Lower lobe of right lung (tissue), 2 donors: ENCODE results near the gene FRMD3. TPM values are rescaled to one million over a fixed set of nuclear protein-coding genes. Genes with fewer than 3 reads are reported as not detected.

Experiments used
- ATAC-seq, 2 donors: fragments of 200-7000 bp; cut with Tn5 transposase; one replicate each; pipeline ENCODE4 v1.9.1; 2020 to 2022; ENCODE audit warnings: mild to moderate bottlenecking in 2 of 2, moderate library complexity in 2 of 2
- DNase-seq: peaks from one replicate; pipeline ENCODE4 v3.0.0-alpha.2; 2020
- H3K27ac ChIP-seq: fragments of 200-600 bp; one replicate; pipeline ENCODE4 v1.8.0; 2022
- H3K27me3 ChIP-seq: fragments of 200-600 bp; one replicate; pipeline ENCODE4 v1.8.0; 2022; ENCODE audit warnings: low read depth
- H3K36me3 ChIP-seq: fragments of 200-600 bp; one replicate; pipeline ENCODE4 v1.8.0; 2022; ENCODE audit warnings: mild to moderate bottlenecking
- H3K4me1 ChIP-seq: fragments of 200-600 bp; one replicate; pipeline ENCODE4 v1.8.0; 2022
- H3K4me3 ChIP-seq: fragments of 200-600 bp; one replicate; pipeline ENCODE4 v1.8.0; 2022; ENCODE audit warnings: mild to moderate bottlenecking
- H3K9me3 ChIP-seq: fragments of 200-600 bp; one replicate; pipeline ENCODE4 v1.8.0; 2022
- CTCF ChIP-seq: fragments of 200-600 bp; IDR thresholded peaks from one replicate; pipeline ENCODE4 v1.8.0; 2022; ENCODE audit warnings: antibody characterized with exemption, mild to moderate bottlenecking
- intact Hi-C: fragments of 100-400 bp; cut with DNase I; formaldehyde crosslinking; loops from one replicate; pipeline ENCODE4 v1.11.0; 2022
- total RNA-seq: library from RNA; stranded (reverse); fragmentation: NEBNext Ultra II Directional; extraction: Animal tissue kit (Norgen Biotek cat#: 25700); gene quantifications from one replicate; pipeline ENCODE4 v1.2.1, GENCODE V29; 2021
- donor health status: DM: no; HTN: yes; CAD: no; lungs with severe emphysema.

The FRMD3 gene
- total RNA-seq, 1 donor from 2014 or later = 9.7 TPM

DNA sequence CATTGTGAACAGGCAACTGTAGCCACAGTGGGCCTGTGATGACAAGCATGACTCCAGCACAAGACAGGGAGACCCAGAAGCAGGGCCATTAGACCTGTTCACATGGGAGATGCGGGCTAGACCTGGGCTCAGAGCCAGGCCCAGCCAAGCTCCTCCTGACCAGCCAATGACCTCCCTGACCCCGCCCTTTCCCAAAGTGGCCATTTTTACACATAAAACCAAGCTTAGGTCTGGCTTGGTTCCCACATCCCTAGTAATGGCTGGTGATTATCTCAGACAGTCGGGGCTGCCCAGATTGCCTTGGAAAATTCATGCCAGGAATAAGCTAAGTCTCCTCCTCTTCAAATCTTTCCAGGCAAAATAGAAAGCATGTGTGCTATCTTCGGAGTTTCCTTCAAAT, 94.1 kb downstream of the FRMD3 start:
- intact Hi-C loops = no loop called here
- H3K4me3 ChIP-seq = no peak overlapping the region

DNA sequence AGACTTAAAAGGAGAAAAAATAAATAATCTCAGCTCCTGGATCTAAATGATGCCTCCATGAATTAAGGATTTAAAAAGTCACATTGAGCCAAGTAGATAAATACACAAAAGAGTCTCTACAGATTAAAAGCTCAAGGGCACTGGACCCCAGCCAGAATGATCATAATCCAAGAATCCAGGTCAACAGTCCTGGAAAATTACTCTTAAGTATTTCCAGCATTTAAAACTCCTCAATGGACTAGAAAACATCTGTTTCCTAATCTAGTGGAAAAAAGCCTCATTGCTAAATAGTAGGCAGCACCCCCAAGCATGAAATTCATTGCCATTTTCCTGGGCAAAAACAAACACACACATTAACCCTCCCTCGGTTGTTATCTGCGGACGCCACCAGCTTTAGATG, 96.8 kb downstream of the FRMD3 start:
- no peak for TF ChIP-seq CTCF
- intact Hi-C loops = no loop called here
- no peak for DNase-seq
- Histone ChIP-seq H3K27me3 (no peaks in the 10 kb centered on the region), H3K9me3 (no peaks in the 10 kb centered on the region), H3K4me3 (no peak overlapping the region), H3K27ac (no peak overlapping the region), H3K4me1 (peaks cover 9% of the 10 kb centered on the region), H3K36me3 (no peaks in the 10 kb centered on the region)
- ATAC-seq = no peak

More for the DNA sequence above, 94.1 kb downstream of the FRMD3 start:
- DNase-seq (no peak), ATAC-seq (no peak)
- Histone ChIP-seq H3K36me3 (no peaks in the 10 kb centered on the region), H3K27me3 (no peaks in the 10 kb centered on the region), H3K9me3 (no peaks in the 10 kb centered on the region), H3K4me1 (peaks cover 9% of the 10 kb centered on the region), H3K27ac (no peak overlapping the region)
- TF ChIP-seq CTCF = no peak

- ATAC-seq (no peak), DNase-seq (no peak)
- no peak overlapping the region for H3K4me3 ChIP-seq
- H3K27me3 ChIP-seq = no peaks in the 10 kb centered on the region
- TF ChIP-seq CTCF = no peak
- peaks cover 9% of the 10 kb centered on the region for H3K4me1 ChIP-seq
- intact Hi-C loops = no loop called here
- H3K27ac ChIP-seq = no peak overlapping the region
- no peaks in the 10 kb centered on the region for H3K9me3 ChIP-seq
- H3K36me3 ChIP-seq = no peaks in the 10 kb centered on the region
Measured at GRCh38 chr9:83440641-83441040, 97.6 kb downstream of the FRMD3 start.

GRCh38 chr9:83435301-83435700, 102.9 kb downstream of the FRMD3 start:
- no peaks in the 10 kb centered on the region for H3K9me3 ChIP-seq
- no peak for TF ChIP-seq CTCF
- H3K4me1 ChIP-seq = peaks cover 39% of the 10 kb centered on the region
- intact Hi-C loops = no loop called here
- H3K27me3 ChIP-seq = no peaks in the 10 kb centered on the region
- no peak for ATAC-seq
- no peak for DNase-seq
- no peak overlapping the region for H3K27ac ChIP-seq
- H3K36me3 ChIP-seq = no peaks in the 10 kb centered on the region
- H3K4me3 ChIP-seq = no peak overlapping the region

- H3K9me3 ChIP-seq = no peaks in the 10 kb centered on the region
- H3K4me3 ChIP-seq = no peak overlapping the region
- no peak overlapping the region for H3K27ac ChIP-seq
- intact Hi-C loops = no loop called here
- no peak for ATAC-seq
- DNase-seq = no peak
- peaks cover 39% of the 10 kb centered on the region for H3K4me1 ChIP-seq
- no peaks in the 10 kb centered on the region for H3K27me3 ChIP-seq
- no peak for TF ChIP-seq CTCF
- no peaks in the 10 kb centered on the region for H3K36me3 ChIP-seq
Measured at GRCh38 chr9:83434254-83434653, 103.9 kb downstream of the FRMD3 start.

- no peak for TF ChIP-seq CTCF
- DNase-seq = no peak
- H3K36me3 ChIP-seq = no peaks in the 10 kb centered on the region
- H3K4me1 ChIP-seq = peaks cover 39% of the 10 kb centered on the region
- H3K27ac ChIP-seq = no peak overlapping the region
- H3K27me3 ChIP-seq = no peaks in the 10 kb centered on the region
- H3K9me3 ChIP-seq = no peaks in the 10 kb centered on the region
- H3K4me3 ChIP-seq = no peak overlapping the region
- ATAC-seq = no peak
- intact Hi-C loops = no loop called here
Measured at GRCh38 chr9:83433846-83434245, 104.4 kb downstream of the FRMD3 start.
